Osteocyte (in vitro differentiated cells): Measurements from ENCODE around the gene ARMC5. TPM values are rescaled to one million over a fixed set of nuclear protein-coding genes. Genes with fewer than 3 reads are reported as not detected.
"Not testable (repeated sequence)": the region's sequence is repeated elsewhere in the genome, so short reads cannot be mapped to it uniquely, and the experiment has no call there.

Experiments used
- DNase-seq: peaks from one replicate; pipeline ENCODE4 v3.0.0; 2021; ENCODE audit warnings: mixed read lengths; ENCODE audit not compliant: unreplicated experiment; ENCODE audit errors: extremely low spot score
- H3K27ac Mint-ChIP-seq: one replicate; pipeline ENCODE4 v1.8.0; 2021; ENCODE audit warnings: mild to moderate bottlenecking, mixed read lengths; ENCODE audit not compliant: unreplicated experiment
- H3K27me3 Mint-ChIP-seq: one replicate; pipeline ENCODE4 v1.8.0; 2021; ENCODE audit warnings: mixed read lengths; ENCODE audit not compliant: unreplicated experiment
- H3K36me3 Mint-ChIP-seq: one replicate; pipeline ENCODE4 v1.8.0; 2021; ENCODE audit warnings: mixed read lengths; ENCODE audit not compliant: unreplicated experiment
- H3K4me1 Mint-ChIP-seq: one replicate; pipeline ENCODE4 v1.8.0; 2021; ENCODE audit warnings: mixed read lengths; ENCODE audit not compliant: unreplicated experiment
- H3K4me3 Mint-ChIP-seq: one replicate; pipeline ENCODE4 v1.8.0; 2021; ENCODE audit warnings: mild to moderate bottlenecking, moderate library complexity, mixed read lengths; ENCODE audit not compliant: unreplicated experiment
- H3K9me3 Mint-ChIP-seq: one replicate; pipeline ENCODE4 v1.8.0; 2021; ENCODE audit warnings: mixed read lengths; ENCODE audit not compliant: unreplicated experiment
- total RNA-seq: library from RNA; stranded (reverse); gene quantifications from 2 replicates; pipeline ENCODE4 v1.2.1, GENCODE V29; 2021
- TF ChIP-seq, protein P1 (sequence below): fragments of 200-600 bp; sonication (generic); IDR thresholded peaks from 2 replicates; pipeline ENCODE4 v1.5.0; 2021; ENCODE audit warnings: antibody characterized with exemption, mild to moderate bottlenecking, moderate library complexity

ARMC5 gene
- total RNA-seq, 1 donor from 2014 or later: 12.8 TPM

DNA sequence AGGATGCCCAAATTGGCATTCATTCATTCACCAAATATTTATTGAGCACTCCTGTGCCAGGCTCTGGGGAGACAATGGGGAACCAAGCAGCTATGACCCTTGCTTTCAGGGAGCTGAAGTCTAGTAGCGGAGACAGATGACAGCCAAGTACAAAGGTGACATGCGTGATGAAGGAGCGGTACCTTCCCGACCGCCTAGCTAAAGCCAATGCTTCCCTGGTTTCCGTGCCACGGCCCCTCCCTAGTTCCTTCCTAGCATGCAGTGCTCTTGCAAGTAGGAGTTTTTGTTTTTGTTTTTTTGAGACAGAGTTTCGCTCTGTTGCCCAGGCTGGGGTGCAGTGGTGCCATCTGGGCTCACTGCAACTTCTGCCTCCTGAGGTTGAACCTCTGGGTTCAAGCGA is 20.4 kb downstream of the ARMC5 start:
- H3K36me3 Mint-ChIP-seq: peaks cover 19% of the 10 kb centered on the region
- H3K4me3 Mint-ChIP-seq: no peak overlapping the region
- no peaks in the 10 kb centered on the region for H3K9me3 Mint-ChIP-seq
- H3K27ac Mint-ChIP-seq: no peak overlapping the region
- H3K4me1 Mint-ChIP-seq: peaks cover 12% of the 10 kb centered on the region
- TF ChIP-seq, protein P1, sequence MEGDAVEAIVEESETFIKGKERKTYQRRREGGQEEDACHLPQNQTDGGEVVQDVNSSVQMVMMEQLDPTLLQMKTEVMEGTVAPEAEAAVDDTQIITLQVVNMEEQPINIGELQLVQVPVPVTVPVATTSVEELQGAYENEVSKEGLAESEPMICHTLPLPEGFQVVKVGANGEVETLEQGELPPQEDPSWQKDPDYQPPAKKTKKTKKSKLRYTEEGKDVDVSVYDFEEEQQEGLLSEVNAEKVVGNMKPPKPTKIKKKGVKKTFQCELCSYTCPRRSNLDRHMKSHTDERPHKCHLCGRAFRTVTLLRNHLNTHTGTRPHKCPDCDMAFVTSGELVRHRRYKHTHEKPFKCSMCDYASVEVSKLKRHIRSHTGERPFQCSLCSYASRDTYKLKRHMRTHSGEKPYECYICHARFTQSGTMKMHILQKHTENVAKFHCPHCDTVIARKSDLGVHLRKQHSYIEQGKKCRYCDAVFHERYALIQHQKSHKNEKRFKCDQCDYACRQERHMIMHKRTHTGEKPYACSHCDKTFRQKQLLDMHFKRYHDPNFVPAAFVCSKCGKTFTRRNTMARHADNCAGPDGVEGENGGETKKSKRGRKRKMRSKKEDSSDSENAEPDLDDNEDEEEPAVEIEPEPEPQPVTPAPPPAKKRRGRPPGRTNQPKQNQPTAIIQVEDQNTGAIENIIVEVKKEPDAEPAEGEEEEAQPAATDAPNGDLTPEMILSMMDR: no peak
- DNase-seq: no peak
- no peaks in the 10 kb centered on the region for H3K27me3 Mint-ChIP-seq

DNA sequence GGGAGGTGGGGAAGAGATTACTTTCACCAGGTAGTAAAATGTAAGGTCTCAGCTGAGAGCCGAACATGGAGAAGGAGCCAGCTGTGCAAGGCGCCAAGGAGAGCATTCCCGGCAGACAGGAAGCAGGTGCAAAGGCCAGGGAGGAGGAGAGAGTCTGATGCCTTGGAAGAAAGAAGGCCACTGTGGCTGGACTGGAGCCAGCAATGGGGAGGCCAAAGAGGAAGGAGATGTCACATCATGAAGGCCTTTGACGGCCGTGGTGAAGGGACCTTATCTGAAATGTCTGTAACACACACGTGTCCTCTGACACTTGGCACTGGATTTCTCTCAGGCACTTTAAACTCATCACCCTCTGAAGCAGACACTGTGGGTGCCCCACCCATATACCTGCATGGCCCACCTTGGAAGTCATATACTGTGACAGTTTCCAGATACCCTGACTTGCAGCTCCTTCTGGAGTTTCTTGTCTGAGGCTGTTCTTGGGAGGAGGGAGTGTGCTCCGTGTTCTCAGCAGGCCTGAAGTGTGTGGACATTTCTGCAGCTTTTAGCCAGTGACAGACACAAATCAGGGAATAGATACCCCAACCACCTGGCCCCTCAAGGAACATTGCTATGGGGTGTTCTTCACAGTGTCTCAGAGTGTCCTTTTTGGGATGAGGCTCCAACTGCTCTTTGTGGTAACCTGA is 21.7 kb downstream of the ARMC5 start:
- peaks cover 10% of the 10 kb centered on the region for H3K4me1 Mint-ChIP-seq
- no peak overlapping the region for H3K4me3 Mint-ChIP-seq
- peaks cover 15% of the 10 kb centered on the region for H3K36me3 Mint-ChIP-seq
- no peaks in the 10 kb centered on the region for H3K27me3 Mint-ChIP-seq
- TF ChIP-seq, protein P1: no peak
- no peak overlapping the region for H3K27ac Mint-ChIP-seq
- no peak for DNase-seq
- no peaks in the 10 kb centered on the region for H3K9me3 Mint-ChIP-seq

DNA sequence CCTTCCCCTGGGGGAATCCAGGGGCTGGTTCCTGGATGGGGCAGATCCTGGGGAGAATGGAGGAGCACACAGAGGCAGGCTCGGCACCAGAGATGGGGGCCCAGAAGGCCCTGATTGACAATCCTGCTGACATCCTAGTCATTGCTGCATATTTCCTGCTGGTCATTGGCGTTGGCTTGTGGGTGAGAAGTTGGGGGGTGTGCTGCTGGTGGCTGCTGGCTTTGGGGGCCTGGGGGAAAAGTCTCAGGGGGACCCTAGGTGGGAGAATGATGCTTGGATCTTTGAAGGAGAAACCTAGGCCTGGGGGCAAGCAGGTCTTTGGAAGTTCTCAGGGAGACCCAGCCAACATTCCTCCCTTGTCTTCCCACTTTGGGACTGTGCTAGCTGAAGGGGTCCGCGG is 23.8 kb downstream of the ARMC5 start, which contains the start of gene SLC5A2:
Gene SLC5A2 (plus strand): TSS at position 43 of the 400 bp plus-strand sequence. CDS start 14 bp downstream, at position 57.
- Mint-ChIP-seq H3K4me1 (peaks cover 12% of the 10 kb centered on the region), H3K27ac (no peak within 1 kb of the TSS), H3K27me3 (peaks cover 3% of the 10 kb centered on the region), H3K36me3 (peaks cover 3% of the 10 kb centered on the region), H3K9me3 (no peaks in the 10 kb centered on the region), H3K4me3 (no peak within 1 kb of the TSS)
- DNase-seq: no peak
- TF ChIP-seq, protein P1: no peak

DNA sequence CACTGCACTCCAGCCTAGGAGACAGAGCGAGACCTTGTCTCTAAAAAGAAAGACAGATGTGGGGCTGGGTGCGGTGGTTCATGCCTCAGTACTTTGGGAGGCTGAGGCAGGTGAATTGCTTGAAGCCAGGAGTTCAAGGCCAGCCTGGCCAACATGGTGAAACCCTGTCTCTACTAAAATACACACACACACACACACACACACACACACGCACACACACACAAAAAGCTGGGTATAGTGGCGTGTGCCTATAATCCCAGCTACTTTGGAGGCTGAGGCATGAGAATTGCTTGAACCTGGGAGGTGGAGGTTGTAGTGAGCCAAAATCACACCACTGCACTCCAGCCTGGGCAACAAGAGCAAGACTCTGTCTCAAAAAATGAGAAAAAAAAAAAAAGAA is 24.7 kb downstream of the ARMC5 start:
- H3K27me3 Mint-ChIP-seq, DNase-seq, H3K9me3 Mint-ChIP-seq, H3K36me3 Mint-ChIP-seq, H3K4me3 Mint-ChIP-seq, H3K27ac Mint-ChIP-seq: not testable (repeated sequence)
- H3K4me1 Mint-ChIP-seq: peaks cover 12% of the 10 kb centered on the region

DNA sequence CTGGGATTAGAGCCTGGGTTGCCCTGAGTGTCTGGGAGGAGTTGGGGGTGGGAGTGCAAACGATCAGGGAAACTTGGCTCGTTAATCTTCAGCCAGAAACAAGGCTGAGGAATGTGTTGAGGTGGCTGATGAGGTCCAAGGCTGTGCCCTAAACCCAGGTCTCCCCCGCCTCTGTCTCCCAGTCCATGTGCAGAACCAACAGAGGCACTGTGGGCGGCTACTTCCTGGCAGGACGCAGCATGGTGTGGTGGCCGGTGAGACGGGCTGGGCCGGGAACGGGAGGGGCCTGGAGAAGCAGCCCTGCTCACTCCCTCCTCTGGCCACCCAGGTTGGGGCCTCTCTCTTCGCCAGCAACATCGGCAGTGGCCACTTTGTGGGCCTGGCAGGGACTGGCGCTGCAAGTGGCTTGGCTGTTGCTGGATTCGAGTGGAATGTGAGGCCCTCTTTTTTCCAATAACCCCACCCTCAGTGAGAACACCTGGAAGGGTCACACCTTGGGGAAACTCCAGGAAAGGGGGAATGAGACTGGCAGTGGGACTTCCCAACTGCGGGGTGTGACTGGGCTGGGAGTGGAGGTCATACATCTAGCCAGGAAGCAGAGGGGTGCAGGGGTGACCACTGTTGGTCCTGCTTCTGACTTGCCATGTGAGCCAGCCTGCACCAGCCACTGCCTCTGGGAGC is 25.3 kb downstream of the ARMC5 start:
- TF ChIP-seq, protein P1: no peak
- no peak for DNase-seq
- H3K27ac Mint-ChIP-seq: no peak overlapping the region
- no peaks in the 10 kb centered on the region for H3K9me3 Mint-ChIP-seq
- H3K36me3 Mint-ChIP-seq: peaks cover under 1% of the 10 kb centered on the region
- H3K4me1 Mint-ChIP-seq: peaks cover 15% of the 10 kb centered on the region
- no peak overlapping the region for H3K4me3 Mint-ChIP-seq
- H3K27me3 Mint-ChIP-seq: peaks cover 3% of the 10 kb centered on the region
